ENCODE measurements around the gene SLC9A8.

The SLC9A8 gene

GRCh38 chr20:49941456-49941855 is 128.8 kb downstream of the SLC9A8 start:
- H3K36me3 Mint-ChIP-seq, result peaks cover 23% of the 10 kb centered on the region
- no peak for ATAC-seq (ENCODE audit: low read depth)

More at GRCh38 chr20:49941456-49941855, 128.8 kb downstream of the SLC9A8 start:
- Mint-ChIP-seq H3K27me3 (no peaks in the 10 kb centered on the region), H3K9me3 (no peaks in the 10 kb centered on the region), H3K27ac (no peak overlapping the region), H3K4me3 (no peak overlapping the region), H3K4me1 (peaks cover 36% of the 10 kb centered on the region)
- DNase-seq (ENCODE audit: low spot score in 2 of 2), result no peak
